ENCODE results near the gene DLG5. TPM values are rescaled to one million over a fixed set of nuclear protein-coding genes. Genes with fewer than 3 reads are reported as not detected.

DLG5 gene
- total RNA-seq, 2 donors from 2014 or later = 22.6 to 35.6 TPM

- DNase-seq (no peak), ATAC-seq (no peak)
- no peaks in the 10 kb centered on the region for H3K27me3 ChIP-seq
- TF ChIP-seq, protein P1, sequence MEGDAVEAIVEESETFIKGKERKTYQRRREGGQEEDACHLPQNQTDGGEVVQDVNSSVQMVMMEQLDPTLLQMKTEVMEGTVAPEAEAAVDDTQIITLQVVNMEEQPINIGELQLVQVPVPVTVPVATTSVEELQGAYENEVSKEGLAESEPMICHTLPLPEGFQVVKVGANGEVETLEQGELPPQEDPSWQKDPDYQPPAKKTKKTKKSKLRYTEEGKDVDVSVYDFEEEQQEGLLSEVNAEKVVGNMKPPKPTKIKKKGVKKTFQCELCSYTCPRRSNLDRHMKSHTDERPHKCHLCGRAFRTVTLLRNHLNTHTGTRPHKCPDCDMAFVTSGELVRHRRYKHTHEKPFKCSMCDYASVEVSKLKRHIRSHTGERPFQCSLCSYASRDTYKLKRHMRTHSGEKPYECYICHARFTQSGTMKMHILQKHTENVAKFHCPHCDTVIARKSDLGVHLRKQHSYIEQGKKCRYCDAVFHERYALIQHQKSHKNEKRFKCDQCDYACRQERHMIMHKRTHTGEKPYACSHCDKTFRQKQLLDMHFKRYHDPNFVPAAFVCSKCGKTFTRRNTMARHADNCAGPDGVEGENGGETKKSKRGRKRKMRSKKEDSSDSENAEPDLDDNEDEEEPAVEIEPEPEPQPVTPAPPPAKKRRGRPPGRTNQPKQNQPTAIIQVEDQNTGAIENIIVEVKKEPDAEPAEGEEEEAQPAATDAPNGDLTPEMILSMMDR (IDR thresholded peaks at IDR 0.05) = no peak
- TF ChIP-seq POLR2A (IDR thresholded peaks at IDR 0.05) = no peak
- no peak overlapping the region for H3K27ac ChIP-seq
- peaks cover 20% of the 10 kb centered on the region for H3K4me1 ChIP-seq
- intact Hi-C loops (cut with DNase I) = no loop called here
- H3K36me3 ChIP-seq (replicated peaks in 1 of 2; ENCODE audit: insufficient read depth in 1 of 2, low read depth in 2 of 2) = no peaks in the 10 kb centered on the region
- no peak overlapping the region for H3K4me3 ChIP-seq
- 78 to 87% methylated on average over 3 of the region's 3 CpGs for WGBS, 2 donors
- H3K9me3 ChIP-seq = no peaks in the 10 kb centered on the region
Measured at GRCh38 chr10:77881222-77881621, 45.3 kb downstream of the DLG5 start.

GRCh38 chr10:77879710-77880109 lies 46.8 kb downstream of the DLG5 start:
- ATAC-seq (no peak), DNase-seq (no peak)
- 87 to 94% methylated on average over 3 of the region's 3 CpGs for WGBS, 2 donors
- H3K27ac ChIP-seq = no peak overlapping the region
- intact Hi-C loops (cut with DNase I) = no loop called here
- no peak overlapping the region for H3K4me3 ChIP-seq
- H3K36me3 ChIP-seq (replicated peaks in 1 of 2; ENCODE audit: insufficient read depth in 1 of 2, low read depth in 2 of 2) = no peaks in the 10 kb centered on the region
- peaks cover 12% of the 10 kb centered on the region for H3K4me1 ChIP-seq
- H3K27me3 ChIP-seq = no peaks in the 10 kb centered on the region
- no peak for TF ChIP-seq POLR2A (IDR thresholded peaks at IDR 0.05)
- TF ChIP-seq, protein P1 (IDR thresholded peaks at IDR 0.05) = no peak
- no peaks in the 10 kb centered on the region for H3K9me3 ChIP-seq

DNA sequence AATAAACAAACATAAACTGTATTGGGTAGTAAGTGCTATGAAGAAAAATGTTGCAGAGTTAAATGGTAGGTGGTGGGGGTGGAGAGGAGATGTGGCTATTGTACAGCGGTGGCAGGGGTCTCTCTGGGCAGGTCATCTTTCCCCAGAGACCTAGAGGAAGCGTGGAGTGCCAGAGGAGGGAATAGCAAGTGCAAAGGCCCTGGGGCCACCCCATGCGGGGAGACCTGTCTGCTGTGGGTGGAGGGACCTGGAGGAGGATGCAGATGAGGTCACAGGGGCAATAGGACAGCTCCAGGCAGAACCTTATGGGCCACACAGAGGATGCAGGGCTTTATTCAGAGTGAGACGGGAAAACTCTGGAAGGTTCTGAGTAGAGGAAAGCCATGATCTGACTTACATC lies 47.5 kb downstream of the DLG5 start:
- no peak overlapping the region for H3K27ac ChIP-seq
- H3K4me1 ChIP-seq = peaks cover 17% of the 10 kb centered on the region

GRCh38 chr10:77877441-77878344 lies 48.9 kb downstream of the DLG5 start:
- intact Hi-C loops (cut with DNase I) = no loop called here
- Histone ChIP-seq H3K27me3 (no peaks in the 10 kb centered on the region), H3K27ac (no peak overlapping the region), H3K4me1 (peaks cover 28% of the 10 kb centered on the region), H3K4me3 (no peak overlapping the region), H3K36me3 (replicated peaks in 1 of 2; ENCODE audit: insufficient read depth in 1 of 2, low read depth in 2 of 2) (no peaks in the 10 kb centered on the region), H3K9me3 (no peaks in the 10 kb centered on the region)
- TF ChIP-seq, protein P1 (IDR thresholded peaks at IDR 0.05) = no peak
- WGBS, 2 donors = 59 to 78% methylated on average over 11 to 16 of the region's 16 CpGs
- DNase-seq = peak in 2 of 4 donors; percentile 24 to 29
- ATAC-seq = peak; percentile 27

More for the DNA sequence above, 47.5 kb downstream of the DLG5 start:
- WGBS, 2 donors = 94 to 95% methylated on average over 4 of the region's 4 CpGs
- H3K27me3 ChIP-seq = no peaks in the 10 kb centered on the region
- no peaks in the 10 kb centered on the region for H3K36me3 ChIP-seq (replicated peaks in 1 of 2; ENCODE audit: insufficient read depth in 1 of 2, low read depth in 2 of 2)
- intact Hi-C loops (cut with DNase I) = no loop called here
- DNase-seq (no peak), ATAC-seq (no peak)
- TF ChIP-seq POLR2A (IDR thresholded peaks at IDR 0.05) = no peak
- TF ChIP-seq, protein P1 (IDR thresholded peaks at IDR 0.05) = no peak
- H3K4me3 ChIP-seq = no peak overlapping the region
- H3K9me3 ChIP-seq = no peaks in the 10 kb centered on the region

GRCh38 chr10:77875730-77876129 lies 50.8 kb downstream of the DLG5 start:
- no peak for DNase-seq

More at GRCh38 chr10:77875730-77876129, 50.8 kb downstream of the DLG5 start:
- H3K4me3 ChIP-seq = no peak overlapping the region
- H3K4me1 ChIP-seq = peaks cover 16% of the 10 kb centered on the region
- TF ChIP-seq, protein P1 (IDR thresholded peaks at IDR 0.05) = no peak
- no peak for TF ChIP-seq POLR2A (IDR thresholded peaks at IDR 0.05)
- 84 to 86% methylated on average over 5 of the region's 5 CpGs for WGBS, 2 donors
- H3K27ac ChIP-seq = no peak overlapping the region
- ATAC-seq = no peak
- intact Hi-C loops (cut with DNase I) = no loop called here
- H3K27me3 ChIP-seq = no peaks in the 10 kb centered on the region
- H3K36me3 ChIP-seq (replicated peaks in 1 of 2; ENCODE audit: insufficient read depth in 1 of 2, low read depth in 2 of 2) = no peaks in the 10 kb centered on the region
- no peaks in the 10 kb centered on the region for H3K9me3 ChIP-seq
